ENCODE results near the gene PCDH9.
"Not testable (repeated sequence)": the region's sequence is repeated elsewhere in the genome, so short reads cannot be mapped to it uniquely, and the experiment has no call there.

PCDH9 gene

GRCh38 chr13:67097892-67098452, 132.2 kb downstream of the PCDH9 start:
- H3K4me3 ChIP-seq (ENCODE audit: low read depth, low read length): no peak overlapping the region
- no peak for TF ChIP-seq CTCF (IDR thresholded peaks at IDR 0.05; ENCODE audit: low read depth, low read length)

- not testable (repeated sequence) for H3K4me3 ChIP-seq (ENCODE audit: low read depth, low read length)
These were observed 133.2 kb downstream of the PCDH9 start for GRCh38 chr13:67096893-67097292.

- H3K4me3 ChIP-seq (ENCODE audit: low read depth, low read length): no peak overlapping the region
- TF ChIP-seq CTCF (IDR thresholded peaks at IDR 0.05; ENCODE audit: low read depth, low read length): no peak
These were observed 133.7 kb downstream of the PCDH9 start for GRCh38 chr13:67096418-67096817.

- no peak for TF ChIP-seq CTCF (IDR thresholded peaks at IDR 0.05; ENCODE audit: low read depth, low read length)
- no peak overlapping the region for H3K4me3 ChIP-seq (ENCODE audit: low read depth, low read length)
These were observed 134.5 kb downstream of the PCDH9 start for GRCh38 chr13:67095621-67096020.

- TF ChIP-seq CTCF (IDR thresholded peaks at IDR 0.05; ENCODE audit: low read depth, low read length): no peak
- H3K4me3 ChIP-seq (ENCODE audit: low read depth, low read length): no peak overlapping the region
These were observed 135.2 kb downstream of the PCDH9 start for GRCh38 chr13:67094952-67095351.

GRCh38 chr13:67094078-67094477, 136.1 kb downstream of the PCDH9 start:
- TF ChIP-seq CTCF (IDR thresholded peaks at IDR 0.05; ENCODE audit: low read depth, low read length): no peak
- no peak overlapping the region for H3K4me3 ChIP-seq (ENCODE audit: low read depth, low read length)

GRCh38 chr13:67091603-67092002, 138.5 kb downstream of the PCDH9 start:
- TF ChIP-seq CTCF (IDR thresholded peaks at IDR 0.05; ENCODE audit: low read depth, low read length): no peak
- H3K4me3 ChIP-seq (ENCODE audit: low read depth, low read length): no peak overlapping the region

- TF ChIP-seq CTCF (IDR thresholded peaks at IDR 0.05; ENCODE audit: low read depth, low read length): no peak
- H3K4me3 ChIP-seq (ENCODE audit: low read depth, low read length): no peak overlapping the region
These were observed 139.3 kb downstream of the PCDH9 start for GRCh38 chr13:67090856-67091255.
